ENCODE measurements around the gene TCAP. TPM values are rescaled to one million over a fixed set of nuclear protein-coding genes. Genes with fewer than 3 reads are reported as not detected.
A peak's percentile ranks its signal among the peaks of the same experiment; 100 is the strongest.

Gene TCAP
- total RNA-seq, 1 donor from 2014 or later = 0.49 TPM

DNA sequence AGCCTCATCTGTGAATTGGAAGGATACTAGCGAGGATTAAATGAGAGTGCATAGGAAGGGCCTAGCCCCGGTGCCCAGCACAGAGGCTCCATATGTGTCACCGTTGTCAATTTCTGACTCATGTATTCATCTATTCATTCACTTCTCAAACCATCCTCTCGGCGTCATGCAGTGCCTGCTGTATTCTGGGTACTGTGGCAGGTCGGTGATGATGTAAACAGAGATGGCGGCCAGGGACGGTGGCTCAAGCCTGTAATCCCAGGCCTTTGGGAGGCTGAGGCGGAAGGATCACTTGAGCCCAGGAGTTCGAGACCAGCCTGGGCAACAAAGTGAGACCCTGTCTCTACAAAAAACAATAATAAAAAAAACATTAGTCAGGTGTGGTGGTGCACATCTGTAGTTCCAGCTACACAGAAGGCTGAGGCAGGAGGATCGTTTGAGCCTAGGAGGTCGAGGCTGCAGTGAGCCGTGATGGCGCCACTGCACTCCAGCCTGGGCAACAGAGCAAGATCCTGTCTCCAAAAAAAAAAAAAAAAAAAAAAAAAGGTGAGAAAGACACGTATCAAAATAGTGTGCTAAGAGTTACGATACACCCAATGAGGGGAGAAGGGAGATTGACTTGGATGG is 42.7 kb upstream of the TCAP start:
- TF ChIP-seq, protein P1, sequence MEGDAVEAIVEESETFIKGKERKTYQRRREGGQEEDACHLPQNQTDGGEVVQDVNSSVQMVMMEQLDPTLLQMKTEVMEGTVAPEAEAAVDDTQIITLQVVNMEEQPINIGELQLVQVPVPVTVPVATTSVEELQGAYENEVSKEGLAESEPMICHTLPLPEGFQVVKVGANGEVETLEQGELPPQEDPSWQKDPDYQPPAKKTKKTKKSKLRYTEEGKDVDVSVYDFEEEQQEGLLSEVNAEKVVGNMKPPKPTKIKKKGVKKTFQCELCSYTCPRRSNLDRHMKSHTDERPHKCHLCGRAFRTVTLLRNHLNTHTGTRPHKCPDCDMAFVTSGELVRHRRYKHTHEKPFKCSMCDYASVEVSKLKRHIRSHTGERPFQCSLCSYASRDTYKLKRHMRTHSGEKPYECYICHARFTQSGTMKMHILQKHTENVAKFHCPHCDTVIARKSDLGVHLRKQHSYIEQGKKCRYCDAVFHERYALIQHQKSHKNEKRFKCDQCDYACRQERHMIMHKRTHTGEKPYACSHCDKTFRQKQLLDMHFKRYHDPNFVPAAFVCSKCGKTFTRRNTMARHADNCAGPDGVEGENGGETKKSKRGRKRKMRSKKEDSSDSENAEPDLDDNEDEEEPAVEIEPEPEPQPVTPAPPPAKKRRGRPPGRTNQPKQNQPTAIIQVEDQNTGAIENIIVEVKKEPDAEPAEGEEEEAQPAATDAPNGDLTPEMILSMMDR (IDR thresholded peaks at IDR 0.05) = no peak
- TF ChIP-seq POLR2AphosphoS5 (IDR thresholded peaks at IDR 0.05; ENCODE audit: insufficient read depth in 1 of 2, low read depth in 1 of 2) (no peak), POLR2A (IDR thresholded peaks at IDR 0.05) (no peak)
- Histone ChIP-seq H3K9me3 (no peaks in the 10 kb centered on the region), H3K27me3 (peaks cover 7% of the 10 kb centered on the region), H3K4me1 (peaks cover 26% of the 10 kb centered on the region), H3K27ac (no peak overlapping the region), H3K36me3 (no peaks in the 10 kb centered on the region), H3K4me3 (no peak overlapping the region)
- DNase-seq (ENCODE audit: extremely low spot score in 2 of 2) = no peak
- intact Hi-C loops (cut with DNase I) = loop anchor here (2.0 to 5.0 kb wide), 2 partner anchors 74 to 130 kb away; no protein-coding TSS in a partner anchor

DNA sequence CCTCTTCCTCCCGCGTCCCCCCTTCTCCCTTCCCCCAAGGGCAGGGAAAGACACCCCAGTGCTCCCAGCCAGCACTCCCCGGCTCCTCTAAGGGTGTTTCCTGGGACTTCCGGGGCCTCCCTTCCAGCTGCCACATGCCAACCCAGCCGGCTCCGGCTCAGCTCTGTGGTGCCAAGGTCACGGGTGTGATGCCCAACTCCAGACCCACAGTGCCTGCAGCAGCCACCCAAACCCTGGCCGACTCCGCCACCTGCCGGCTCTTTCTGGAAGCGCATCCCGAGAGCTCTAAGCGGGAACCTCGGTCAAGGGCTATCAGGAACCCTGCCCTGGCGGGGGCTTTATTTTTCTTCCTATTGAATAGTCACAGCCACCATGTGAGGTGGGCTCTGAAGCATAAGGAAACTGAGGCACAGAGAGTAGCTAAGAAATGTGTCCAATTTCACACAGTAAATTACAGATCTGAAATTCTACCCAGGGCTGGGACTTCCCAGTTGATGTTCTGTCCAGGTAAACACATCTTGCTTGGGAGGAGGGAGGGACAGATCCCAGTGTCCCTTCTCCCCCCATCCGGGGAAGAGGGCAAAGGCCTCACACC is 41.7 kb upstream of the TCAP start:
- intact Hi-C loops (cut with DNase I) = loop anchor here (2.0 to 5.0 kb wide), 2 partner anchors 75 to 129 kb away; no protein-coding TSS in a partner anchor
- H3K4me1 ChIP-seq = peaks cover 25% of the 10 kb centered on the region
- no peaks in the 10 kb centered on the region for H3K9me3 ChIP-seq
- TF ChIP-seq, protein P1 (IDR thresholded peaks at IDR 0.05) = peak; percentile 80 to 96 (median 83)
- TF ChIP-seq POLR2A (IDR thresholded peaks at IDR 0.05) (no peak), POLR2AphosphoS5 (IDR thresholded peaks at IDR 0.05; ENCODE audit: insufficient read depth in 1 of 2, low read depth in 1 of 2) (peak in 1 of 2 donors; percentile 21)
- H3K36me3 ChIP-seq = no peaks in the 10 kb centered on the region
- no peak for DNase-seq (ENCODE audit: extremely low spot score in 2 of 2)
- peaks cover 7% of the 10 kb centered on the region for H3K27me3 ChIP-seq
- H3K27ac ChIP-seq = no peak overlapping the region
- no peak overlapping the region for H3K4me3 ChIP-seq

DNA sequence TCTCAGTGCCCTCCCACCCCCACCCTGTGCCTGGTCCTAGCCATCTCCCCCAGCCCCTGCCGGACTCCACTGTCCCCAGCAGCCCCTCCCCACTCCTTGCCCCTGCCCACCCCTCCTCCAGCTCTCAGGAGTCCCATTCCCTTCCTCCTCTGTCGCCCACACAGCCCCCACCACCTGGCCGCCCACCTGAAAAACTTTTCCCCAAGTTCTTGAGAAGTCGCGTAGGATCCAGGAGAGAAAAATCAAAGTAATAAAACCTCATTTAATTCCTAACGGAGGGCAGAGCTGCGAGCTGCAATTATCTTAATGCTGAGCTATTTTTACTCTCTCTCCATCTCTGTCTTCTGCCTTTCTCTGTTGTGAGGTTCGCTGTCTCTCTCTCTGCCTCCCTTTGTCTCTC is 40.8 kb upstream of the TCAP start:
- TF ChIP-seq POLR2AphosphoS5 (IDR thresholded peaks at IDR 0.05; ENCODE audit: insufficient read depth in 1 of 2, low read depth in 1 of 2) (no peak), POLR2A (IDR thresholded peaks at IDR 0.05) (no peak)
- TF ChIP-seq, protein P1 (IDR thresholded peaks at IDR 0.05) = no peak
- DNase-seq (ENCODE audit: extremely low spot score in 2 of 2) = no peak
- H3K36me3 ChIP-seq = no peaks in the 10 kb centered on the region
- no peak overlapping the region for H3K27ac ChIP-seq
- intact Hi-C loops (cut with DNase I) = loop anchor here (5.0 kb wide), 1 partner anchor 128 kb away; no protein-coding TSS in a partner anchor
- no peak overlapping the region for H3K4me3 ChIP-seq
- peaks cover 7% of the 10 kb centered on the region for H3K27me3 ChIP-seq
- no peaks in the 10 kb centered on the region for H3K9me3 ChIP-seq
- peaks cover 19% of the 10 kb centered on the region for H3K4me1 ChIP-seq

DNA sequence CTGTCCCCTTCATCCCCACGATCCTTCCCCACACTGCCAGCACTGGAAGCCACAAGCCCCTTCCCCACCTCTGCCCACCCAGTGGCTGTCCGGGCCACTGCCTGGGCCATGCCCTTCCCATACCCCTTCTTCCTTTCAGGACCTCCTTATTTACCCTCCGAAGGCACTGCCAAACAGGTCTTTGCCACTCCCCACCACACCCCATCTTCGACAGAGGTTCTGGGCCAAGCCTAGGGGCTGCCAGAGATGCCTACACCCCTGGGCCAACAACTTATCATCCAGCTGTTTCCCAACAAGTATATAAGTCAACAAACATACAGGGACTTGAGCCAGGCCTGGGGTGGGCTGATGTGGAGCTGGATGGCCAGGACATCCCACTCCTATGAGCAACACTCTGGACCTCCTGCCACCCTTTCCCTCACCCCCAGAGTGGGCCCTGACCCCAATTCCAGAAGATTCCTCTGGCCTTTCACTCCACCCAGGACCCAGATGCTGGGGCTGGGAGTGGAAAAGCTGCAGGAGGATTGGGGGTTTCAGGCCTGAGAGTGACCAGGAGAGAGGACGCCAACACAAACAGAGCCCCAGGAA is 39.9 kb upstream of the TCAP start:
- H3K27me3 ChIP-seq = peaks cover 7% of the 10 kb centered on the region
- no peak overlapping the region for H3K27ac ChIP-seq
- intact Hi-C loops (cut with DNase I) = no loop called here
- DNase-seq (ENCODE audit: extremely low spot score in 2 of 2) = no peak
- TF ChIP-seq, protein P1 (IDR thresholded peaks at IDR 0.05) = no peak
- TF ChIP-seq POLR2A (IDR thresholded peaks at IDR 0.05) = no peak
- TF ChIP-seq POLR2AphosphoS5 (IDR thresholded peaks at IDR 0.05; ENCODE audit: insufficient read depth in 1 of 2, low read depth in 1 of 2) = no peak
- H3K36me3 ChIP-seq = no peaks in the 10 kb centered on the region
- H3K4me1 ChIP-seq = peaks cover 19% of the 10 kb centered on the region
- no peak overlapping the region for H3K4me3 ChIP-seq
- no peaks in the 10 kb centered on the region for H3K9me3 ChIP-seq

Data from vagina (tissue), 2 donors.